Activated T-cell treated with anti-CD3 and anti-CD28 coated beads, Interleukin-2, amount 50 U/mL, for 1 hour (primary cell): Measurements from ENCODE around the gene SULT1A2.
"Not testable (repeated sequence)": the region's sequence is repeated elsewhere in the genome, so short reads cannot be mapped to it uniquely, and the experiment has no call there.

Experiments
- DNase-seq: peaks from one replicate; pipeline ENCODE4 v3.0.0-alpha.2; 2020

SULT1A2 gene

GRCh38 chr16:28608867-28609596 is 12.2 kb upstream of the SULT1A2 start:
- DNase-seq: not testable (repeated sequence)

DNA sequence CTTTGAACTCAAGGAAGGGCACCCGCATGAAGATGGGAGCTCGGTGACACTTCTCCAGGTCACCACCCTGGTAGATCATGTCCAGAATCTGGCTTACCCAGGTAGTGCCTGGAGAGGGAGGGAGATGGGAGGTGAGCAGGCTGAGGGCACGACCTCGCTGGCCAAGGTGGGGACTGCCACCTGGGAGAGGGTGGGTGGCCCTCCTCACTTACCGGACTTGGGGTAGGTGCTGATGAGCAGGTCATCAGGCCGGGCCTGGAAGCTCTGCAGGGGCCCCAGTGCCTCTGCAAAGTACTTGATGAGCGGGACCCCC is 11.6 kb upstream of the SULT1A2 start:
- not testable (repeated sequence) for DNase-seq

GRCh38 chr16:28607681-28608495 is 11.0 kb upstream of the SULT1A2 start:
- not testable (repeated sequence) for DNase-seq

DNA sequence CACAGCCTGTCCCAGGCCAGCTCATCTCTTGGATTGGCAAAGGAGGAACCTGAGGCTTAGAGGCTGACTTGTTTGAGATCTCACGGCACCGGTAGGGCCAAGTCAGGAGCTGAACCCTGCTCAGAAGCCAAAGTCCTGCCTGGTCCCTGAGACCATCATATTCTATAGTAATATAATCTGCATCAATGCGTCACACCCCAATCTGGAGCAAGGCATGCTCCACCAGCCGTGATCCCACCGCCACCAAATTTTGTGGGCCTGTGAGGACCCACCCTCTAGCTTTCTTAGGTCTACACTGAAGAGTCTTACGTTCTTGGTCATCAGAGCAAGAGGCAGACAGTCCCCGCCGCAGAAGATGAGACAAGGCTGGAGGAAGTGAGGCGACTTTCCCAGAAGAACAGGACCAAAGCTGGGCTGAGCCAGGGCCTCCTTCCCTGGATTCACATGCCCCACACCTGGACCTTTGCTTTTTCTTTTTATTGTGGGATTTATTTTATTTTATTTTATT is 10.3 kb upstream of the SULT1A2 start:
- no peak for DNase-seq

GRCh38 chr16:28606291-28607115 is 9.7 kb upstream of the SULT1A2 start:
- no peak for DNase-seq

DNA sequence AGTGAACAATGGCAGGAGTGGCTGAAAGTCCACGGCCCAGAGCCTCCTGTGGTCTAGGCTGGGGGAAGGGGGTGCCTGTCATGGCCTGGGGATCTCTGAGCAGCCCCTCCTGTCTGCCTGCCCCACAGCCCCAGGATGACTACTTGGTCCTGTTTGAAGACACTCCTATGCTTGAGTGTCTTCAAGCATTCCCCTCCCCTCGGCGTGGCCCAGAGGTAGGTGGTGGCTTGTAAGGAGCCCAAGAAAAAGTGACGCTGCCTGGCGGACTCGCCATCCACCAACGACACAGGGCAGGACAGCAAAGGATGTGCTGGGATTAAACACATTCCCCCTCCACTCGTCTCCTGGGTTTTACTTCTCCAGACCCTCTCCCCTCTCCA is 7.3 kb upstream of the SULT1A2 start:
- DNase-seq: no peak

DNA sequence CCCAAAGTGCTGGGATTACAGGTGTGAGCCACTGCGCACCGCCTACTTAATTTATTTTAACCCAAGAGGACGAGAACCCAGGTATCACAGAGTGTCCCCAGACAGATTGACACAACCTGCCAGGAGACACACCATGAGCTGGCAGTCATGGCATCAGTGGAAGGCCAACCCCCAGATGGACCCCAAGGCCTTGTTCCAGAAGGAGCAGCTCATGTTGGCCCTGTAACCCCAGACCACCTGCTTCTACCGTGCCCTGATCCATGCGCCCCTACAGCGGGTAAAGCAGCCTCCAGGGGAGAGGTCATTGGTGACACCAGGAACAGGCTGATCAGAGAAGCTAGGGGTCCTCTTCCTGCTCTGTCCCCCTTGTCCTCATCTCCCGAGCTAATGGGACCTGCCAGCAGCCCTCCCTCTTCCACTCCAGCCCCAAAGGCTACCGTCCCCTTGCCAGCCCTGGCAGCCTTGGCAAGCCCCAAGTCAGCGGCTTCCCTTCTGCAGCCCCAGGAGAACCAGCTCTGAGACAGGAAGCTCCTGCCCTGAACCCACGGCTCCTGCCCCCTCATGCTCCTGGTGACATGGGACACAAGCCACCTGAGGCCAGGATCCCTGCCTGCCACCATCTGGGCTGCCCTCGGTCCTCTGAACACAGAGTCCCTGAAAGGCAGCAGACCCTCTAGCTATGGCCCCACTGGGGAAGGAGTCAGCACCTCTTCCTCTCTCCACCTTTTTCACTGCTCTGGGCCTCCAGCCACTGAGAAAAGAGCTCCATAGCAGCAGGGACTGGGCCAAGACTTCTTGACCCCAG is 6.7 kb upstream of the SULT1A2 start:
- no peak for DNase-seq

- no peak for DNase-seq
Measured at GRCh38 chr16:28602529-28602928, 5.7 kb upstream of the SULT1A2 start.

DNA sequence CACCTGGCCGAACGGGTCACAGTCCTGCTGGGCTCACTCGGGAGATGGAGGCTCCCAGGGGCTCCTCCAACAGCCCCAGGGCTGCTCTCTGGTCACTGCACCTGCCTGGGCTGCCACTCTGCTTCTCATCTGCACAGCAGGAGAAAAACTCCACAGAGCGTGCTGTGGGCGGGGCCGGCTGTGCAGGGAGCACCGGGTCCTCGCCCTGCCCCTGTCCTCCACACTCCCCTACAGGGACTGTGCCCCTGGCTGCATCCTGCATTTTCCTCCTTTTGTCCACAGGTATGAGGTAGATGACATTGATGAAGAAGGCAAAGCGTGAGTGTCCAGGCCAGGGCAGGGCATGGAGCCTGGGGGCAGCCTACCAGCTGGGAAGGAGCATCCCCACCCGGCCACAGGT is 5.2 kb upstream of the SULT1A2 start:
- DNase-seq: not testable (repeated sequence)

DNA sequence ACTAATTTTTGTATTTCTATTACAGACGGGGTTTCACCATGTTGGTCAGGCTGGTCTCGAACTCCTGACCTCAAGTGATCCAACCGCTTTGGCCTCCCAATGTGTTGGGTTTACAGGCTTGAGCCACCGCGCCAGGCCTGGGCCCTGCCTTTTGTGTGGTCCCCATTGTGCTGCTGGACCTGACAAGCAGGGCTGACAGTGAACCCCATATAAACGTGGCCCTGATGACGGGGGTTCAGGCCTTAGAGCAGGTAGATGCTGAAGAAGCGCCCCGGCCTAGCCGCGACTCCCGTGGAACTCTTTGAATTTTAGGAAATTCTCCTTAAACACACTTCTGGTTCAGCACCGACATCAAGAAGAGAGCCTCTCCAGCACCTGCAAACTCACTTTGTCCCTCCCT is 4.7 kb upstream of the SULT1A2 start:
- DNase-seq: not testable (repeated sequence)

DNA sequence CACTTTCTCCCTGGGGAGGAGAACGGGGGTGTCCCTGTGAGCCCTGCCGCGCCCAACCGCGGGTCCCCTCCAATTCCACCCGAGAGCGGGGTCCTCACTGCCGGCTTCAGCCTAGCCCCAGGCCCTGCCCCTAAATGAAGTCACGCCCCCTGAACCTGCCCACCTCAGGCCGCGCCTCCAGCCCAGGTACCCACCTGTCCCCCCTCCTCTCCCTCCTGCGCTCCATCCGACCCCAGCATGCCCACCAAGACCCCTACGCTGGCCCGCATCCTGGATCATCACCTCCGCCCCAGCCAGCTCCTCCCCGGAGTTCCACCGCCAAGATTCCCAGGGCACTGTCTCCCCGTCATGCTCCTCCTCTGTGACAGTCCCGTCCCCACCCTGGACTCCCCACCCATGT is 4.1 kb upstream of the SULT1A2 start:
- not testable (repeated sequence) for DNase-seq

DNA sequence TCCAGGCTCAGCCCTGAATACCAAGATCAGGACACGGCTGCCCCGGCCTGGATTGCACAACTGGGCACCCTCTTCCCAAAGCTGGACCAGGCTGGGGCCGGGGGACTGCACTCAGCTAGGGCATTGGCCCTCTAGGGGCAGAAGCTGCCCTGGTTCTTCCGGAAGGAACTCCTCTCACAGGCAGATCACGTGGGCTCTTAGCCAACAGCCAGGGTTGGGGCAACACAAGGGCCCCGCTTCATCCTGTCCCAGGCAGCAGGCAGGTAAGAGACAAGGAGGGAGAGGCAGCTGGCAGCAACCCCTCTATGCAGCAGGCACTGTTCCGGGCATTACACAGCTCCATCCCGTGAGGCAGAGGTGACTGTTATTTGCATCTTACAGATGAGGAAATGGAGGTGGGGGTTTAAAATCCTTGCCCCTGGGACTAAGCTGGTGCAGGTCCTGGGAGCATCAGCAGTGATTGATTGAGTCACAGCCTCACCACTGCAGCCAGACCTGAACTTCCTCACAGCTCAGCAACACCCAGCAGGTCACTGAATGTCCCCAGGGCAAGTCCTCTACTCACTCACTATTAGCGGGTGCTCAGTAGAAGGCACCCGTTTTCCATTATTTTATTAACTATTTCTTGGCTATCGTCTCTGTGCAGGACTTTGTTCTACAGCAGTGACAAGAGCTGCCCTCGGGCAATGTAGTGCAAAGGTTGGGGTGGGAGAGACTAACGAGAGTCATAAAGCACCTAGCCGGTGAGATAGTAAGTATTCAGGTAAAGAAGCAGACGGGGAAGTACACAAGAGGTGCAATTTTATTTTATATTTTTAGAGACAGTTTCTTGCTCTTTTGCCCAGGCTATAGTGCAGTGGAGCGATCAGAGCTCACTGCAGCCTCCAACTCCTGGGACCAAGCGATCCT is 2.8 kb upstream of the SULT1A2 start:
- DNase-seq: not testable (repeated sequence)

DNA sequence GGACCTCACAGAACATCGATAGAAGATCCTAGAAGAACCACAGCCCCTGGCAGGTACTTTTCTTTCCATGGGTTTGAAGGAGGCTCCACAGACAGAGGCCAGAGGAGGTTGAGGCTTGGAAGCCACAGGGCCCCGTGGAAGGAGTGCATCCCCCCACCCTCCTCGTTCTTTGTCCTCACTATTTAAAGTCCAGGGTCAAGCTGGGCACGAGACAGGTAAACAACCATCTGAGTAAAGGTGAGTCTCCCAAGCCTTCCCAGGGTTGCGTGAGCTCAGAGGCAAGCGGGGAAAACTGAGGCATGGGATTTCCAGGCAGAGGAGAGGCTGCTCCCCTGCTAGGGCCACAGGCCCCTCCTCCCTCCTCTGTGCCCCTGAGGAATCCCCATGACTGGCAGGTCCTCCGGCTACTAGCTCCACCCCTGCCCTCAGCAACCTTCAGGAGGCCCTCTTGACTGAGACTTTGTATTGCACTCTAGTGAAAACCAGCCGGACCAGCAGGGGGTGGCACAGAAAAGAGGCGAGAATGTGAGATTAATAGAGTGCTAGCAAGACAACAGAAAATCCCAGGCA is 927 bp upstream of the SULT1A2 start:
- no peak for DNase-seq

GRCh38 chr16:28596115-28596630 is 677 bp downstream of the SULT1A2 start:
- DNase-seq: no peak

GRCh38 chr16:28595451-28595850 is 1.4 kb downstream of the SULT1A2 start:
- not testable (repeated sequence) for DNase-seq

GRCh38 chr16:28592979-28593553 is 3.8 kb downstream of the SULT1A2 start:
- no peak for DNase-seq

DNA sequence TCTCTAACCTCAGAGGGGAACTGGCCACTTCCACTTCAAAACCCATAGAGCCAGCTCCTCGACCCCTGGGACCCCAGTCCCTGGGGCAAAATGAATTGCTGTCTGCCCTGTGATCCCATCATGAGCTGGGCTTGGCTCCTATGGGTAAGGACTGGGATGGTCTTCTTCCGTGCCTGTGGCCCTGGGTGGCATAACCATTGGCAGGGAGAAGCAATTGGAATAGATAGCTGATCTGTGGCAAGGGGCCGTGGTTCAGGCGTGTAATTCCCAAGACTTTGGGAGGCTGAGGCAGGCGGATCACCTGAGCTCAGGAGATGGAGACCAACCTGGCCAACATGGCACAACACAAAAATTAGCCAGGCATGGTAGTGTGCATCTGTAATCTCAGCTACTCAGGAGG is 4.3 kb downstream of the SULT1A2 start:
- DNase-seq: no peak

DNA sequence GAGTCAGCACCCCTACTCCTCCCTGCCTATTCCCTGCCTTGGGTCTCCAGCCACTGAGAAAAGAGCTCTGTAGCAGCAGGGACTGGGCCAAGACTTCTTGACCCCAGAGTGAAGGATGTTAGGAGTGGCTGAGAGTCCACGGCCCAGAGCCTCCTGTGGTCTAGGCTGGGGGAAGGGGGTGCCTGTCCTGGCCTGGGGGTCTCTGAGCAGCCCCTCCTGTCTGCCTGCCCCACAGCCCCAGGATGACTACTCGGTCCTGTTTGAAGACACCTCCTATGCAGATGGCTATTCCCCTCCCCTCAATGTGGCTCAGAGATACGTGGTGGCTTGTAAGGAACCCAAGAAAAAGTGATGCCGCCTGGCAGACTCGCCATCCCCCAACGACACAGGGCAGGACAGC is 5.5 kb downstream of the SULT1A2 start:
- no peak for DNase-seq

DNA sequence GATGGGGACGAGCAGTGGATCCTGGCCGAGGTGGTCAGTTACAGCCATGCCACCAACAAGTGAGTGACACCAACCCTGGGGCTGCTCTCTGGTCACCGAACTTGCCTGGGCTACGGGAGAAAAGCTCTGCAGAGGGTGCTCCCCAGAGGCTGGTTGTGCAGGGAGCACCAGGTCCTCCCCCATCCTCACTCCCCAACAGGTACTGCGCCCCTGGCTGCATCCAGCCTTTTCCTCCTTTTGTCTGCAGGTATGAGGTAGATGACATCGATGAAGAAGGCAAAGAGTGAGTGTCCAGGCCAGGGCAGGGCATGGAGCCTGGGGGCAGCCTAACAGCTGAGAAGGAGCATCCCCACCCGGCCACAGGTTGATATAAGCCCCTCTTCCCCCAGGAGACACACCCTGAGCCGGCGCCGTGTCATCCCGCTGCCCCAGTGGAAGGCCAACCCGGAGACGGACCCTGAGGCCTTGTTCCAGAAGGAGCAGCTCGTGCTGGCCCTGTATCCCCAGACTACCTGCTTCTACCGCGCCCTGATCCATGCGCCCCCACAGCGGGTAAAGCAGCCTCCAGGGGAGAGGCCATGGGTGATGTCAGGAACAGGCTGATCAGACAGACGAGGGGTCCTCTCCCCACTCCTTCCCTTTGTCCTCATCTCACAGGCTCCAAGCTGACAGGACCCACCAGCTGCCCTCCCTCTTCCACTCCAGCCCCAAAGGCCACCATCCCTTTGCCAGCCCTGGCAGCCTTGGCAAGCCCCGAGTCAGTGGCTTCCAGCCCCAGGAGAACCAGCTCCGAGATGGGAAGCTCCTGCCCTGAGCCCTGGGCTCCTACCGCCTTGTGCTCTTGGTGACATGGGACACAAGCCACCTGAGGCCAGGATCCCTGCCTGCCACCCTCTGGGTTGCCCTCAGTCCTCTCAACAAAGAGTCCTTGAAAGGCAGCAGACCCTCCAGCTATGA is 6.2 kb downstream of the SULT1A2 start:
- DNase-seq: no peak
